ENCODE results near the gene IPO7. TPM values are rescaled to one million over a fixed set of nuclear protein-coding genes. Genes with fewer than 3 reads are reported as not detected.

Gene IPO7
- total and polyA plus RNA-seq, 2 of the 13 experiments (the other 11 are each of a cell fraction or from before 2014, with no cell fraction given), result 59.4 to 98.4 TPM

DNA sequence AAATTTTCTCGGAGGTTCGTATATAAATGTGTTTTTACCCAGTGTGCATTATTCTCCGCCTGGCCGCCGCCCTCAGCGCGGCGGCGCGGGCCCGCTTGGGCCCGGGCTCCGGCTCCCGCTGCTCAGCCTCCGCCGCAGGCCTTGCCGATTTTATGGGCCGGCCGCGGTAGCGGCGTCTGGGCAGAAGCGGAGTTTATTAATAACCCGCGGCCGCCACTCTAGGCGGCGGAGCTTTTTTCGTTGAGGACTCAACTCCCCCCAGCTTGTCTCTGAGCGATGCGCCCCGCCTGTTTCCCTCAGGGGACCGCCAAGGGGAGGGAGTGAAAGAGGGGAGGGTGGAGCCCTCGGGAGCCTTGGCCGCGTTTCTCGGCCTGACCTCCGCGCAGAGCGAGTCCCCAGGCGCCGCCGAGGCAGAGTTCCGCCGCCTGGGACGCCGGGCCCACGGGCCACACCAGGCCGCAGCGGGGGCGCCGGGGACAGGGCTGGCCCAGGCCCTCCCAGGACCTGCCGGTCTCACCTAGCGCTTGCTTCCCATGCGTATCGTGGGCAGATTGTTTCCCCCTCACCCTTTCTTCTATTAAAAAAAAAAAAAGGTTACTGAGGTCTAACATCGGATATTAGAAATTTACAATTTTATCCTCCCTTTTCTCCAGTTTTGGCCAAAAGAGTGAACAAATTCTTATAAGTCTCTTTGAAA, 76.8 kb downstream of the IPO7 start (continued):
- TF ChIP-seq EEA1 (CRISPR knock-in tag; IDR thresholded peaks at IDR 0.05; ENCODE audit: borderline replicate concordance) (peak; percentile 53; the same call in 1 of the 2 replicates), PITX1 (CRISPR knock-in tag; IDR thresholded peaks at IDR 0.05) (no peak), NAIF1 (CRISPR knock-in tag; IDR thresholded peaks at IDR 0.05; ENCODE audit: borderline replicate concordance) (no peak), NCOA2 (CRISPR knock-in tag; IDR thresholded peaks at IDR 0.05) (no peak), RAD21 (CRISPR knock-in tag; IDR thresholded peaks at IDR 0.05) (peak; percentile 55; the same call in 1 of the 2 replicates), PAWR (CRISPR knock-in tag; IDR thresholded peaks at IDR 0.05; ENCODE audit: borderline replicate concordance) (no peak), HHEX (CRISPR knock-in tag; IDR thresholded peaks at IDR 0.05) (no peak), HNRNPK (IDR thresholded peaks at IDR 0.05; ENCODE audit: low read depth, low read length, poor library complexity, severe bottlenecking) (peak; percentile 44), ZNF362 (CRISPR knock-in tag; IDR thresholded peaks at IDR 0.05; ENCODE audit: borderline replicate concordance) (no peak), PAX8 (CRISPR knock-in tag; IDR thresholded peaks at IDR 0.05; ENCODE audit: borderline replicate concordance) (0 out of 2 replicates have a peak, but pooled peaks have one; percentile 35), ZNF256 (CRISPR knock-in tag; conservative IDR thresholded peaks at IDR 0.05) (no peak), PATZ1 (CRISPR knock-in tag; IDR thresholded peaks at IDR 0.05) (peak; percentile 50), BATF2 (CRISPR knock-in tag; IDR thresholded peaks at IDR 0.05) (0 out of 2 replicates have a peak, but pooled peaks have one; percentile 19), ZNF264 (CRISPR knock-in tag; IDR thresholded peaks at IDR 0.05) (no peak), BRD4 (CRISPR knock-in tag; IDR thresholded peaks at IDR 0.05) (no peak), ZNF329 (CRISPR knock-in tag; IDR thresholded peaks at IDR 0.05; ENCODE audit: low read depth) (no peak), ERF (CRISPR knock-in tag; IDR thresholded peaks at IDR 0.05) (peak; percentile 51; the same call in 1 of the 2 replicates), ZNF550 (CRISPR knock-in tag; IDR thresholded peaks at IDR 0.05; ENCODE audit: borderline replicate concordance) (no peak), GFI1 (CRISPR knock-in tag; IDR thresholded peaks at IDR 0.05; ENCODE audit: borderline replicate concordance) (no peak)
- TF ChIP-seq, protein P1, sequence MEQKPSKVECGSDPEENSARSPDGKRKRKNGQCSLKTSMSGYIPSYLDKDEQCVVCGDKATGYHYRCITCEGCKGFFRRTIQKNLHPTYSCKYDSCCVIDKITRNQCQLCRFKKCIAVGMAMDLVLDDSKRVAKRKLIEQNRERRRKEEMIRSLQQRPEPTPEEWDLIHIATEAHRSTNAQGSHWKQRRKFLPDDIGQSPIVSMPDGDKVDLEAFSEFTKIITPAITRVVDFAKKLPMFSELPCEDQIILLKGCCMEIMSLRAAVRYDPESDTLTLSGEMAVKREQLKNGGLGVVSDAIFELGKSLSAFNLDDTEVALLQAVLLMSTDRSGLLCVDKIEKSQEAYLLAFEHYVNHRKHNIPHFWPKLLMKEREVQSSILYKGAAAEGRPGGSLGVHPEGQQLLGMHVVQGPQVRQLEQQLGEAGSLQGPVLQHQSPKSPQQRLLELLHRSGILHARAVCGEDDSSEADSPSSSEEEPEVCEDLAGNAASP (CRISPR knock-in tag; IDR thresholded peaks at IDR 0.05; ENCODE audit: borderline replicate concordance), result 0 out of 2 replicates have a peak, but pooled peaks have one; percentile 31
- TF ChIP-seq, protein P2, sequence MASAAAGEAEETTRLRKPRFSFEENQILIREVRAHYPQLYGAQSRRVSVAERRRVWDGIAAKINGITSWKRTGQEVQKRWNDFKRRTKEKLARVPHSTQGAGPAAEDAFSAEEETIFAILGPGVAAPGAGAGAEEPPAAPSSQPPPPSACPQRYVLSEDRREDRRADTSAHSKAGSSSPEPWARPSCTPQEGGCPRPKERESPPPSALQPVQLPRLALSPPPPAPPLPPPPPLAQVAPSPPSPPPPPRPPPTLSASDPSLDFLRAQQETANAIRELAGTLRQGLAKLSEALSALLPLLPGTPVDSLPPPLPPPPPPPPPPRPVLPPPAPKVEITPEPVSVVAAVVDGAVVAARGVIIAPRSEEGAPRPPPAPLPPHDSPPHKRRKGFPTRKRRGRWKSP (CRISPR knock-in tag; IDR thresholded peaks at IDR 0.05), result peak; percentile 49; the same call in 1 of the 2 replicates
- TF ChIP-seq, protein P3, sequence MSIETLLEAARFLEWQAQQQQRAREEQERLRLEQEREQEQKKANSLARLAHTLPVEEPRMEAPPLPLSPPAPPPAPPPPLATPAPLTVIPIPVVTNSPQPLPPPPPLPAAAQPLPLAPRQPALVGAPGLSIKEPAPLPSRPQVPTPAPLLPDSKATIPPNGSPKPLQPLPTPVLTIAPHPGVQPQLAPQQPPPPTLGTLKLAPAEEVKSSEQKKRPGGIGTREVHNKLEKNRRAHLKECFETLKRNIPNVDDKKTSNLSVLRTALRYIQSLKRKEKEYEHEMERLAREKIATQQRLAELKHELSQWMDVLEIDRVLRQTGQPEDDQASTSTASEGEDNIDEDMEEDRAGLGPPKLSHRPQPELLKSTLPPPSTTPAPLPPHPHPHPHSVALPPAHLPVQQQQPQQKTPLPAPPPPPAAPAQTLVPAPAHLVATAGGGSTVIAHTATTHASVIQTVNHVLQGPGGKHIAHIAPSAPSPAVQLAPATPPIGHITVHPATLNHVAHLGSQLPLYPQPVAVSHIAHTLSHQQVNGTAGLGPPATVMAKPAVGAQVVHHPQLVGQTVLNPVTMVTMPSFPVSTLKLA (IDR thresholded peaks at IDR 0.05), result no peak

Data from HepG2 (cell line).